Measurements from ENCODE around the gene RNU4-1.
"Not testable (repeated sequence)": the region's sequence is repeated elsewhere in the genome, so short reads cannot be mapped to it uniquely, and the experiment has no call there.

The RNU4-1 gene

DNA sequence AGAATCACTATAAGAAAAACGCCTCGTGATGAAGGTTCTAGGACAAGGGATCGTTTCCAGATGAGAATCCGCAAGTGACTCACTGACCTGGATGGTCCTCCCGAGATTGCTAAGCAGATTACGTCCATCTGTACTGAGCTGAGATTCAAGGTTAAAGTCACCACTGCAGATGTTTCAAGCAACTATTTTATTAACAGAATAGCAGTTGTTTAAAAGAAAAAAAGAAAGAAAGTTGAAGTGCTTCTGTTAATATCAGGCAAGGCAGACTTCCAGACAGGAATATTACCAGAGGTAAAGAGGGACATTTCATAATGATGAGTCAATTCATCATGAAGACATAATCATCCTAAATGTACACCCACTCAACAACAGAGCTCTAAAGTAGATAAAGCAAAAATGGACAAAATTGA, 45.4 kb downstream of the RNU4-1 start:
- no peak for TF ChIP-seq CTCF (conservative IDR thresholded peaks at IDR 0.05; ENCODE audit: control insufficient read depth, insufficient read depth, low read depth, low read length)
- peak; percentile 94 for DNase-seq (ENCODE audit: low read depth)
- no peak overlapping the region for H3K4me3 ChIP-seq (ENCODE audit: control insufficient read depth, low read depth, low read length)

GRCh38 chr12:120247183-120247582, 45.9 kb downstream of the RNU4-1 start:
- DNase-seq (ENCODE audit: low read depth): no peak
- H3K4me3 ChIP-seq (ENCODE audit: control insufficient read depth, low read depth, low read length): no peak overlapping the region
- no peak for TF ChIP-seq CTCF (conservative IDR thresholded peaks at IDR 0.05; ENCODE audit: control insufficient read depth, insufficient read depth, low read depth, low read length)

- DNase-seq (ENCODE audit: low read depth); H3K4me3 ChIP-seq (ENCODE audit: control insufficient read depth, low read depth, low read length): not testable (repeated sequence)
Observed at GRCh38 chr12:120246705-120247104, 46.3 kb downstream of the RNU4-1 start.
